Measurements from ENCODE around the gene CNTNAP5.

- TF ChIP-seq CTCF (IDR thresholded peaks at IDR 0.05) (no peak), EP300 (IDR thresholded peaks at IDR 0.05) (no peak), POLR2A (IDR thresholded peaks at IDR 0.05) (no peak), POLR2AphosphoS5 (IDR thresholded peaks at IDR 0.05) (no peak)
These were observed 886.5 kb downstream of the CNTNAP5 start for GRCh38 chr2:124911560-124911959.
